Inferior parietal cortex (tissue), 1 donor: ENCODE results near the gene PNMA1.

Source experiments
- DNase-seq: peaks from one replicate; pipeline ENCODE4 v3.0.0-alpha.2; 2016; ENCODE audit errors: extremely low spot score

The PNMA1 gene

GRCh38 chr14:73713803-73714655 lies at the start of gene PNMA1:
Gene PNMA1 (minus strand): TSS chr14:73714384. CDS start chr14:73713639, 745 bp downstream.
- peak; percentile 84 for DNase-seq

DNA sequence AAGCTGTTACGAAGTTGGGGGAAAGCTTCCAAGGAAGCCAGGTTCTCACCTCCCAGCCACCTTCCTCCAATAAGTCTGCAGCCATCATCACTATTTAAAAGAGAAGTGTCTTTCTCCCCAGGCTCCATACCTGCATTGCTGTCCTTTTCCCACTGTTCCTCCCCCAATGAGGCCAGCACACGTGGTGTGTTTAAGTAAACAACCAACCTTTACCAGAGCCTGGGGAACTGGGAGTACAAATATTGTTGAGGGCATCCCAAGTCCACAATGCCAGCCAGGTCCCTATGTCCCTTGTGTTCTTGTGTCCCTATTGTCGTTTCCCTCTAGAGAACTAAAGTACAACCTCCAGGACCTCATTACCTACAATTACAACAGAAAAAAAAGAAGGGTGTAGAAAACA lies 49.2 kb upstream of the PNMA1 start:
- no peak for DNase-seq

GRCh38 chr14:73762375-73762822 lies 48.2 kb upstream of the PNMA1 start:
- DNase-seq, result no peak

- DNase-seq, result no peak
Observed at GRCh38 chr14:73761618-73762355, 47.6 kb upstream of the PNMA1 start.

DNA sequence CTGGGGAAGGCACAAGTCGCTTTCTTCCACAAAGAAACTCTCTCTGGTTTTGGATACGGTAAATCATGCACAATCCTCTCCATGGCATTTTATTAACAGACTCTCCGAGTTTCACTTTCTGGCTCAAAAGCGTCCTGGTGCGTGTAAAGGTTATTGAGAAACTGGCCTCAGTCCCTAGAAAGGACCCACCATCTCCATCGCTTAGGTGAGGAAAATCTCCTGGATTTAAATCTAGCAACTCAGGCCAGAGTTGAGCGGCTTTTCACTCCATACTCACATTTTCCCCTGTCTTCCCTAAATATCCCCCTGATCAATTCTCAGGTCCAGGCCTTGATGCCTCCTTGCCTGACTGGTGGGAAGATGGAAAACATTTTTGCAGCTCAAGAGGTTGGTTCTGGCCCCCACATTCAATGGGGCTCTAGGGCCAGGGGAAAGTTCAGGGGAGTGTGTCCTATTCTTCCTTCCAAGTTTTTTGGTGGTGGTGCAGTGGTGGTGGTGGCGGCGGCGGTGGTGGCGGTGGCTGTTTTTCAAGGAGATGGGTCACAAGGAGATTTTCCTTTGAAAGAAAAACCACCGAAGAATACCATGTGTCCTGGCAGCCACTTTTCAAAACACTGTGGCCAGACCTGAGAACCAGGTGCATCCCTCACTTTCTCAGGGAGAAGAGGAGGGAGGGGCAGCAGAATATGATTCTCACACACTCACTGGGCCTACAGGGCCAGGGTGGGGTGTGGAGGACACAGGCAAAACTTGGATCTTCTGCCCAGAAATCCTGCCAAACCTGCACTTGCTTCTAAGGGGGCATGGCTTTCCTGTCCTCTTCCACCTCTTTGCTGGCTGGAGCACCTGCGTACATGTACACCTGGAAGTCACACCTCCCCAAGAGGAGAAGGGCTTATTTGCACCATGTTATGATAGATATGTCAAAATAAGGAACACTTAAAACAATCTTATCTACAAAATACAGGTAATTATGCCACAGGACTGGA lies 46.7 kb upstream of the PNMA1 start:
- DNase-seq, result no peak

DNA sequence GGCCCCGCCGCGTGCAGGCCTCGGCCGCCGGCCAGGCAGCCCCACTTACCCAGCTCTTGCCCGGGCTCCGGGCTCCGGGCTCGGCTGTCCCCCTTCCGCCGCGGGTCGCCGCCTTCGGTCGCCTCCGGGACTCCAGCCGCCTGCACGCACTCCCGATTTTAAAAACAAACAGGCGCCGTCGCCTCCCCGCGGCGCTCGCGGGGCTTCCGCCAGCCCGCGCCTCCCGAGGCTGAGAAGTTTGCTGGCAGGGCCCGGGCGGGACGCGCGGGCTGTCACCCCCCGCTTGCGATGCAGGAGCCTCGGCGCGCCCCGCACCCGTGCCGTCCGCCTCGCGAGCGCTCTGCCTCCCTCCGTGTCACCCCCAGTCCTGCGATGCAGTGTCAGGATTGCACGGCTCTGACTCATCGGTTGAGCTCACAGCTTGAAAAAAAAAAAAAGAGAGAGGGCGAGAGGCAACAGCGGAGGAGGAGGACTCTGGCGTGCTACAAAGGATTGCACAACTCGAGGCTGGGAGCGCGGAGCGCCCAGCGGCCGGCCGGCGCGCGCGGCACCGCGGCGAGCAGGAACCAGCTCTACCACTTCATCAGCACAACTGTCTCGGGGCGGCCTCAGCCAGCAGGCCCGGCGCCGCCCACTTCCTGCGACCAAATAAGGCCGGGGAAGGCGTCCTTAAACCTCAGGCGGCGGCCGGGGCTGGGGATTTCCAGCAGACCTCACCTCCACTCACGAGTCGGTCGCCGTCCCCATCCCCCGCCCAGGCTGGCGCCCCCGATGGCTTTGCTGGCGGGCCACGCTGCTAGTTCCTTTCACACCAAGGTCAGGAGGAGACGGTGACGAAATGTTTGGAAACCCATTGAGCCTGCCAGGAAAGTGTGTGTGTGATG lies 45.8 kb upstream of the PNMA1 start:
- peak; percentile 81 for DNase-seq

DNA sequence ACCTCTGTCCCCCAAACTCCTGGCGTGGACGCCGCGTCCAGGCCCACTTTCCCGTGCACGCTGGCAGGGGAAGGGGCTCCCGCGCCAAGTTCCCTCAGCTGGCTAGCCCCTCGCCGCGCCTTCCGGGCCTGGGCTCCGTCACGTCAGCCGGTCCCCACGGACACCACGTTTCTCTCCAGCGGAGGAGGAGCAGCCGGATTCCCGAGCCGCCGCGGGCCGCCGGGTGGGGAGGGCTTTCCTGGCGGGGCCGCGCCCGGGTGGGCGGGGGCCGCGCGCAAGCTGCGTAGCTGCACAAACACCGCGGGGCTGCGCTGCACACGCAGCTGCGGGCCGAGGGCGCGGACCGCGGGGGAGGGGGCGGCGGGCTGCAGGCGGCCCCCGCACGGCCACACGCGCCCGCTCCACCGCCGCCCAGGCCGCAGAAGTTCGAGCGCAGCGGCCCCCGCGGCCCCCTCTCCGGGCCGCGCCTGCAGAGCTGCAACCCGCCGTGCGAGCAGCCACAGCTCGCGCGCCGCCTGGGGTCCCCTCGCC lies 45.1 kb upstream of the PNMA1 start:
- DNase-seq, result no peak

DNA sequence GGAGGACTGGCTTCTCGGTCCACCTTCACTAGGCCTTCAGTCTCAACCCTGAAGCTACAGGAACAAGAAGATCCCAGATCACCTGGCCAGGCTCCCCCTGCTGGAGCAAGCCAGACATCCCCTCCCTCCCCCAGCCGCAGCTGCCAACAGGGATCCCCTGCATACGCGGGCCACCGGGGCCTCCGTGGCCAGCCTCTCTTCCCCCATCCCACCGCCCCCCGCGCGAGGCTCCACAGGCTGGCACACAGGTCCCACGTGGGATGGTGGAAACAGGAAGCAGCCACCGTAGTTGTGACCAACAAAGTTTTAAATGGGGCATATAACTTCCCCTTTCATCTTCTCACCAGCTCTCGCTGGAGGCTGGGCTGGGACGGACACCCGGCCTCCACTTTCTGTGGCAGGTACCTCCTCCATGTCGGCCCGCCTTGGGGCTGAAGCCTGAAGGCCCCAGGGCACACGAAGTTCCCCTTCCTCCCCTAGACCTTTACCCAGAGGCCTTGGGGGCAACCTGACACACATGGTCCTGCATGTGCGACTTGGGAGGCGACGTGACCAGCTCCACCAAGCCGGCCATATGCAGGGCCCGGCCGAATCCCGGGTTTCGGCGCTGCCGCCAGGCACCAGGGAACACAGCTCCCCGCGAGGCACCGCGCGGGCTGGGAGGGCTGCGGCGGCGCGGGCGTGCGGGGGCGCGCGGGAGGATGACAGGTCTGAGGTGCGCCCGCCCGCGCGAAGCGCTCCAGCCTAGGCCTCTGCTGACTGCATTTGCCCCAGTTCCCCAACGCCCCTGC lies 44.4 kb upstream of the PNMA1 start:
- no peak for DNase-seq

DNA sequence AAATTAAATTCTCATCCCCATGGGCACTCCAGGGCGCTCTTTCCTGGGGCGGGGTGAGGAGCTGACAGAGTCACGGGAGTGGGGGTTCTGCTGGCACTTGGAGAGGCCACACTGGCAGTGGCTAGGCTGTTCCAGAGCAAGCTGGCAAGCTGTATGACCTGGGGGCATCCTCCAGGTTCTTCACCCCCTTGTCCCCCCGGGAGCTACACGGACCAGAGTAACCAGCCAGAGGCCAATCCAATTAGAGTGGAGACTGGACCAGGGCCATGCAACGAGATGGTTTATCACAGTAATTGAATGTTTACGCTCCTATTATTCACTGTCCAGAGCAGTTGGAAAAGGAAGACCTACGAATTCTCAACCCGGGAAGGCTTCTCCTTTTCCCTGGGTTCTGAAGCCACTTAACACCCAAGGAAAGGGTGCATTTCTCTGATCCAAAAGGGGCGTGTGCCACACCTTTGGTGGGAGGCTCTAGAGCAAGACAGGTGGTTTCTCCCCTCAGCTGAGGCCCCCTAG lies 43.8 kb upstream of the PNMA1 start:
- no peak for DNase-seq

- no peak for DNase-seq
Observed at GRCh38 chr14:73757381-73757780, 43.2 kb upstream of the PNMA1 start.

GRCh38 chr14:73755434-73756014 lies 41.3 kb upstream of the PNMA1 start:
- DNase-seq, result peak; percentile 51

- DNase-seq, result no peak
Observed at GRCh38 chr14:73754911-73755360, 40.8 kb upstream of the PNMA1 start.

DNA sequence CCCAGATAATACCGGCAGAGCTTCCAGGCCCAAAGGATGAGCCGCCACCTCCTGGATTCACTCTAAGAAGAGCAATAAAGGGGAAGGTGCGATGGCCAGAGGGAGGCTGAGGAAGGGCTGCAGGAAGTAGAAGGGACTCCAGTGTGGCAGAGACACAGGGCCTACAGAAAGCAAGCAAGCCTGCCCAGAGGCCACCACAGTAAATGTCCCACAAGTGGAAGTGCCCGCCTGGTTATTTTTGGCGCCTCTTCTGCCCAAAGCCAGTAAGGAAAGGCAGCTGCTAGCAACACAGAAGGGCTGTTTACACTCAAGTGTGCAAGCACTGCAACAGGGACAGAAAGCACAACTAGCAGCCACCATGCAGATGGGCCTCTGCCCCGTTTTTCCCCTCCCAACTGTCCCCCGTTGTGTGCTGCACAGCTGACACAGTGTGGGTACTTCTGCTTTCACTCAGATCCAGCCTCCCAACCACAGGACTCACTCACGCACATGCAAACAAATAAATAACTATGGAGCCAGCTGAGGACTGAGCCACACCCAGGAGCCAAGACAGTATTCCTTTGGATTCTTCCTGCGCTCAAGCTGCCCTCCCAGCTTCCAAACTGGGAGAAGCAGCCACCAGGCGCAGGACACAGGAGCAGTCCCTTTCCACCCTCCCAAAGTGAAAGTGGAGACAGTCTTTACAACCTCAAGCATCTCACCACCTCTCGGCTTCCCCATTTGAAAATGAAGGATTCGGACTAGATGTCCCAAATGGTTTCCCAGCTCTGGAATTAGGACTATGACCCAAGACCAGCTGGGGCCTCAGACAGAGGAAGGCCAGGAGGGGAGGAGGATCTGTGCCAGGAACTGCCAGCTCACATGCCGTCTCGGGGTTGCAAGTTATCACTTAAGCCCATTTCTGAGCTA lies 40.0 kb upstream of the PNMA1 start:
- peak; percentile 48 for DNase-seq

- DNase-seq, result no peak
Observed at GRCh38 chr14:73753124-73753886, 39.1 kb upstream of the PNMA1 start.

- no peak for DNase-seq
Observed at GRCh38 chr14:73752297-73752992, 38.3 kb upstream of the PNMA1 start.

GRCh38 chr14:73751157-73751691 lies 37.0 kb upstream of the PNMA1 start:
- DNase-seq, result no peak
